GM23338 (cell line): ENCODE results near the gene CDK5RAP2. TPM values are rescaled to one million over a fixed set of nuclear protein-coding genes. Genes with fewer than 3 reads are reported as not detected.

Experiments used
- ATAC-seq: fragments of 200-7000 bp; cut with Tn5 transposase; 3 replicates; pipeline ENCODE4 v1.9.1; 2020
- DNase-seq: peaks from one replicate; pipeline ENCODE4 v3.0.0-alpha.2; 2015; ENCODE audit warnings: low spot score
- H2AFZ ChIP-seq: fragments of 200-600 bp; sonication (generic); 2 replicates; pipeline ENCODE4 v1.8.0; 2016; ENCODE audit warnings: antibody characterized with exemption, mild to moderate bottlenecking, moderate library complexity
- H3F3A ChIP-seq: fragments of 200-600 bp; sonication (generic); replicated peaks from 2 replicates; pipeline ENCODE4 v1.8.0; 2017; ENCODE audit warnings: antibody characterized with exemption, mixed run types, low read depth
- H3K27ac ChIP-seq: fragments of 200-600 bp; sonication (generic); 2 replicates; pipeline ENCODE4 v1.6.1; 2016; ENCODE audit warnings: low read depth
- H3K27me3 ChIP-seq: fragments of 200-600 bp; sonication (generic); 2 replicates; pipeline ENCODE4 v1.8.0; 2016; ENCODE audit warnings: mild to moderate bottlenecking, mixed run types, moderate library complexity; ENCODE audit not compliant: insufficient read depth
- H3K36me3 ChIP-seq: fragments of 200-600 bp; sonication (generic); 2 replicates; pipeline ENCODE4 v1.8.0; 2016; ENCODE audit warnings: mild to moderate bottlenecking; ENCODE audit not compliant: insufficient read depth
- H3K4me1 ChIP-seq: fragments of 200-600 bp; sonication (generic); 2 replicates; pipeline ENCODE4 v1.8.0; 2016; ENCODE audit warnings: mild to moderate bottlenecking, moderate library complexity; ENCODE audit not compliant: insufficient read depth
- H3K4me2 ChIP-seq: fragments of 200-600 bp; sonication (generic); 2 replicates; pipeline ENCODE4 v1.7.1; 2017; ENCODE audit warnings: mixed run types
- H3K4me3 ChIP-seq: fragments of 200-600 bp; sonication (generic); 2 replicates; pipeline ENCODE4 v1.6.1; 2016; ENCODE audit warnings: mixed run types
- H3K79me2 ChIP-seq: fragments of 200-600 bp; sonication (generic); replicated peaks from 2 replicates; pipeline ENCODE4 v1.8.0; 2017; ENCODE audit warnings: mild to moderate bottlenecking; ENCODE audit not compliant: insufficient read depth
- H3K9me2 ChIP-seq: fragments of 200-600 bp; sonication (generic); 2 replicates; pipeline ENCODE4 v1.8.0; 2017; ENCODE audit not compliant: insufficient read depth
- H4K20me1 ChIP-seq: fragments of 200-600 bp; sonication (generic); replicated peaks from 2 replicates; pipeline ENCODE4 v1.8.0; 2017; ENCODE audit warnings: mild to moderate bottlenecking; ENCODE audit not compliant: insufficient read depth
- H3K27ac Mint-ChIP-seq: 2 replicates; pipeline ENCODE4 v1.8.0; 2020; ENCODE audit warnings: inconsistent platforms, mild to moderate bottlenecking, moderate library complexity, mixed read lengths
- H3K27me3 Mint-ChIP-seq: 3 replicates; pipeline ENCODE4 v1.8.0; 2022; ENCODE audit warnings: low read depth, mild to moderate bottlenecking, moderate library complexity, mixed read lengths, inconsistent platforms; ENCODE audit not compliant: insufficient read depth, poor library complexity
- H3K36me3 Mint-ChIP-seq: 3 replicates; pipeline ENCODE4 v1.8.0; 2021; ENCODE audit warnings: low read depth, mild to moderate bottlenecking, inconsistent platforms, moderate library complexity, mixed read lengths
- H3K4me1 Mint-ChIP-seq: 3 replicates; pipeline ENCODE4 v1.8.0; 2020; ENCODE audit warnings: mild to moderate bottlenecking, inconsistent platforms, mixed read lengths
- H3K4me3 Mint-ChIP-seq: 3 replicates; pipeline ENCODE4 v1.8.0; 2021; ENCODE audit warnings: moderate library complexity, mild to moderate bottlenecking, inconsistent platforms, mixed read lengths
- H3K9me3 Mint-ChIP-seq: 3 replicates; pipeline ENCODE4 v1.8.0; 2020; ENCODE audit warnings: moderate library complexity, mild to moderate bottlenecking, inconsistent platforms, mixed read lengths
- CREB1 ChIP-seq: fragments of 250-450 bp; sonication (Bioruptor Pico); IDR thresholded peaks from 2 replicates; pipeline ENCODE4 v1.5.0; 2020; ENCODE audit warnings: low read depth, mild to moderate bottlenecking, moderate library complexity
- CTCF ChIP-seq, 2 experiments: fragments of 200-600 bp in 1 of 2; sonication (generic) in 1 of 2; conservative IDR thresholded peaks; 2 replicates each; pipeline versions ENCODE4 v1.5.1 to v1.6.1; 2016 to 2017; ENCODE audit warnings: antibody characterized with exemption in 2 of 2, low read depth in 2 of 2, mild to moderate bottlenecking in 2 of 2, moderate library complexity in 1 of 2
- ETS1 ChIP-seq: IDR thresholded peaks from 2 replicates; pipeline ENCODE4 v1.6.1; 2016; ENCODE audit warnings: antibody characterized with exemption
- EZH2 ChIP-seq: fragments of 200-600 bp; sonication (generic); IDR thresholded peaks from one replicate; pipeline ENCODE4 v1.8.0; 2017; ENCODE audit warnings: antibody characterized with exemption, mild to moderate bottlenecking, low read depth; ENCODE audit not compliant: unreplicated experiment
- EZH2phosphoT487 ChIP-seq: fragments of 200-600 bp; sonication (generic); IDR thresholded peaks from one replicate; pipeline ENCODE4 v1.8.1; 2018; ENCODE audit warnings: antibody characterized with exemption; ENCODE audit not compliant: unreplicated experiment
- JUNB ChIP-seq: IDR thresholded peaks from one replicate; pipeline ENCODE4 v1.6.1; 2016; ENCODE audit warnings: antibody characterized with exemption; ENCODE audit not compliant: unreplicated experiment
- NANOG ChIP-seq: IDR thresholded peaks from 2 replicates; pipeline ENCODE4 v1.6.1; 2016; ENCODE audit warnings: antibody characterized with exemption, borderline replicate concordance
- POLR2AphosphoS5 ChIP-seq: IDR thresholded peaks from 2 replicates; pipeline ENCODE4 v1.6.1; 2016; ENCODE audit warnings: antibody characterized with exemption, low read depth
- REST ChIP-seq: IDR thresholded peaks from one replicate; pipeline ENCODE4 v1.6.1; 2018; ENCODE audit warnings: antibody characterized with exemption; ENCODE audit not compliant: unreplicated experiment
- STAT1 ChIP-seq: IDR thresholded peaks from one replicate; pipeline ENCODE4 v1.6.1; 2016; ENCODE audit warnings: antibody characterized with exemption; ENCODE audit not compliant: unreplicated experiment
- ZNF114 ChIP-seq: fragments of 250-450 bp; sonication (Bioruptor Pico); IDR thresholded peaks from 2 replicates; pipeline ENCODE4 v1.5.0; 2020; ENCODE audit warnings: mild to moderate bottlenecking, moderate library complexity
- ZNF331 ChIP-seq: fragments of 250-450 bp; sonication (Bioruptor Pico); IDR thresholded peaks from 2 replicates; pipeline ENCODE4 v1.5.0; 2020; ENCODE audit warnings: low read depth, mild to moderate bottlenecking, moderate library complexity
- ZNF462 ChIP-seq: fragments of 250-450 bp; sonication (Bioruptor Pico); IDR thresholded peaks from 2 replicates; pipeline ENCODE4 v1.5.0; 2020; ENCODE audit warnings: mild to moderate bottlenecking, moderate library complexity
- polyA plus RNA-seq: library from polyadenylated mRNA; unstranded; fragments of >200 nt; fragmentation: Nextera tagmentation; extraction: Ambion mirVana; gene quantifications from 2 replicates; pipeline ENCODE4 v1.2.1, GENCODE V29; 2016
- total RNA-seq: library from RNA; depleted of rRNA; stranded (reverse); fragments of >200 nt; shearing (Covaris generic); gene quantifications from 2 replicates; pipeline ENCODE4 v1.2.3, GENCODE V29; 2014

The CDK5RAP2 gene
- total and polyA plus RNA-seq, 2 experiments from 2014 or later: 50.7 to 65.7 TPM

- Histone ChIP-seq H3K9me2 (no peaks in the 10 kb centered on the region), H2AFZ (no peak overlapping the region), H4K20me1 (no peaks in the 10 kb centered on the region), H3K36me3 (peaks cover 2% of the 10 kb centered on the region; the same call in 1 of the 2 replicates), H3K79me2 (no peaks in the 10 kb centered on the region; the same call in 1 of the 2 replicates), H3K27me3 (no peaks in the 10 kb centered on the region), H3K27ac (no peak overlapping the region), H3F3A (no peaks in the 10 kb centered on the region; the same call in 1 of the 2 replicates), H3K4me3 (no peak overlapping the region), H3K4me2 (no peak overlapping the region), H3K4me1 (peaks cover 11% of the 10 kb centered on the region; the same call in 1 of the 2 replicates)
- Mint-ChIP-seq H3K9me3 (no peaks in the 10 kb centered on the region), H3K27ac (no peak overlapping the region), H3K4me3 (no peak overlapping the region), H3K36me3 (peaks cover 21% of the 10 kb centered on the region), H3K4me1 (peaks cover 24% of the 10 kb centered on the region), H3K27me3 (peaks cover 5% of the 10 kb centered on the region)
- DNase-seq: no peak
- TF ChIP-seq EZH2phosphoT487 (no peak), EZH2 (no peak), ETS1 (no peak), JUNB (no peak), ZNF462 (CRISPR knock-in tag) (no peak), CREB1 (CRISPR knock-in tag) (no peak), ZNF114 (no peak), REST (no peak), STAT1 (no peak), POLR2AphosphoS5 (no peak), NANOG (no peak), CTCF (conservative IDR thresholded peaks at IDR 0.05; ENCODE audit: low read depth in 2 of 2) (no peak), ZNF331 (CRISPR knock-in tag) (no peak)
- no peak for ATAC-seq
These were observed 98.1 kb downstream of the CDK5RAP2 start for GRCh38 chr9:120481846-120482245.
